Thyroid gland (tissue), 4 donors: Measurements from ENCODE around the gene IMPA2. TPM values are rescaled to one million over a fixed set of nuclear protein-coding genes. Genes with fewer than 3 reads are reported as not detected.
"Not testable (repeated sequence)": the region's sequence is repeated elsewhere in the genome, so short reads cannot be mapped to it uniquely, and the experiment has no call there.

ENCODE experiments used
- DNase-seq, 2 donors: peaks; one replicate each; pipeline ENCODE4 v3.0.0-alpha.2; 2019
- H3K27ac ChIP-seq, 3 donors: fragments of 200-600 bp; sonication (generic); 1 replicate in 2 of 3; 2 replicates in 1 of 3; pipeline ENCODE4 v1.5.1; 2016 to 2019; ENCODE audit warnings: mild to moderate bottlenecking in 1 of 3, moderate library complexity in 1 of 3
- H3K27me3 ChIP-seq: fragments of 200-600 bp; sonication (generic); one replicate; pipeline ENCODE4 v1.5.1; 2019
- H3K36me3 ChIP-seq, 2 donors: fragments of 200-600 bp; sonication (generic); one replicate each; pipeline ENCODE4 v1.5.1; 2016 to 2019
- H3K4me1 ChIP-seq, 2 donors: fragments of 200-600 bp; sonication (generic); one replicate each; pipeline ENCODE4 v1.5.1; 2017 to 2019
- H3K4me3 ChIP-seq, 3 donors: fragments of 200-600 bp; sonication (generic); replicated peaks in 1 of 3; 1 replicate in 2 of 3; 2 replicates in 1 of 3; pipeline ENCODE4 v1.5.1; 2016; ENCODE audit warnings: mild to moderate bottlenecking in 1 of 3
- H3K9me3 ChIP-seq: fragments of 200-600 bp; sonication (generic); one replicate; pipeline ENCODE4 v1.5.1; 2017
- POLR2A ChIP-seq, 2 donors: fragments of 450-650 bp; IDR thresholded peaks; one replicate each; pipeline ENCODE4 v1.6.1; 2017; ENCODE audit warnings: antibody characterized with exemption in 2 of 2, mild to moderate bottlenecking in 2 of 2, moderate library complexity in 1 of 2
- WGBS, 2 donors: methylation state at CpG; one replicate each; pipeline ENCODE4 v1.1.5; 2017; 5-methylcytosine and 5-hydroxymethylcytosine counted together
- intact Hi-C: fragments of 100-400 bp; cut with DNase I; formaldehyde crosslinking; loops from one replicate; pipeline ENCODE4 v1.15.1; 2023
- total RNA-seq, 4 donors: library from RNA; depleted of rRNA; stranded (reverse); fragments of >200 nt; gene quantifications; one replicate each; pipeline ENCODE4 v1.2.3, GENCODE V29; 2016
- TF ChIP-seq, protein P1 (sequence below), 6 experiments: fragments of 200-600 bp in 3 of 6; fragments of 450-650 bp in 3 of 6; sonication (generic) in 3 of 6; IDR thresholded peaks; one replicate each; pipeline ENCODE4 v1.5.1; 2016 to 2019; ENCODE audit warnings: antibody characterized with exemption in 6 of 6, mild to moderate bottlenecking in 2 of 6, inconsistent platforms in 1 of 6, moderate library complexity in 1 of 6

IMPA2 gene
- total RNA-seq, 4 donors from 2014 or later, result 42.5 to 75.8 (median 54.3) TPM

DNA sequence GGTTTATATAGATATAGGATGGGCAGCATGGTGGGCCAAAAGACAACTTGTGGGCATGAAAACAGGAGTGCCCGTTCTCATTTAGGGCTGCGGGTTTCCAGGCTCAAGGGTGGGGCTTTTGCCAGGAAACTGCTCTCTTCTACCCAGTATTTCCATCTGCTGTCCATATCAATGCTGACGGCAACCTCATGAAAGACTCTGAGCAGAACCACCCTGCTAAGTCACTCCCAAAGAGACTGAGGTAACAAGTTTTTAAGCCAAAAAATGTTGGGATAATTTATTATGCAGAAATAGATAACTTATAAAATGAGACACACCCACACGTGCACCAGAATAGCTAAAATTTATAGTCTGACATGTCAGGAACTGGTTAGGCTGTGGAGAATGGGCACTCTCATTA lies 37.1 kb upstream of the IMPA2 start:
- intact Hi-C loops, result no loop called here
- H3K4me3 ChIP-seq, result no peak overlapping the region
- WGBS, 2 donors, result 94 to 99% methylated on average over 4 of the region's 4 CpGs
- no peak overlapping the region for H3K27ac ChIP-seq
- DNase-seq, result no peak
- no peak for TF ChIP-seq POLR2A (IDR thresholded peaks at IDR 0.05)
- TF ChIP-seq, protein P1, sequence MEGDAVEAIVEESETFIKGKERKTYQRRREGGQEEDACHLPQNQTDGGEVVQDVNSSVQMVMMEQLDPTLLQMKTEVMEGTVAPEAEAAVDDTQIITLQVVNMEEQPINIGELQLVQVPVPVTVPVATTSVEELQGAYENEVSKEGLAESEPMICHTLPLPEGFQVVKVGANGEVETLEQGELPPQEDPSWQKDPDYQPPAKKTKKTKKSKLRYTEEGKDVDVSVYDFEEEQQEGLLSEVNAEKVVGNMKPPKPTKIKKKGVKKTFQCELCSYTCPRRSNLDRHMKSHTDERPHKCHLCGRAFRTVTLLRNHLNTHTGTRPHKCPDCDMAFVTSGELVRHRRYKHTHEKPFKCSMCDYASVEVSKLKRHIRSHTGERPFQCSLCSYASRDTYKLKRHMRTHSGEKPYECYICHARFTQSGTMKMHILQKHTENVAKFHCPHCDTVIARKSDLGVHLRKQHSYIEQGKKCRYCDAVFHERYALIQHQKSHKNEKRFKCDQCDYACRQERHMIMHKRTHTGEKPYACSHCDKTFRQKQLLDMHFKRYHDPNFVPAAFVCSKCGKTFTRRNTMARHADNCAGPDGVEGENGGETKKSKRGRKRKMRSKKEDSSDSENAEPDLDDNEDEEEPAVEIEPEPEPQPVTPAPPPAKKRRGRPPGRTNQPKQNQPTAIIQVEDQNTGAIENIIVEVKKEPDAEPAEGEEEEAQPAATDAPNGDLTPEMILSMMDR (IDR thresholded peaks at IDR 0.05), result no peak
- no peaks in the 10 kb centered on the region for H3K36me3 ChIP-seq
- no peaks in the 10 kb centered on the region for H3K27me3 ChIP-seq
- H3K4me1 ChIP-seq, result peaks cover 10 to 30% of the 10 kb centered on the region in 2 donors
- no peaks in the 10 kb centered on the region for H3K9me3 ChIP-seq

DNA sequence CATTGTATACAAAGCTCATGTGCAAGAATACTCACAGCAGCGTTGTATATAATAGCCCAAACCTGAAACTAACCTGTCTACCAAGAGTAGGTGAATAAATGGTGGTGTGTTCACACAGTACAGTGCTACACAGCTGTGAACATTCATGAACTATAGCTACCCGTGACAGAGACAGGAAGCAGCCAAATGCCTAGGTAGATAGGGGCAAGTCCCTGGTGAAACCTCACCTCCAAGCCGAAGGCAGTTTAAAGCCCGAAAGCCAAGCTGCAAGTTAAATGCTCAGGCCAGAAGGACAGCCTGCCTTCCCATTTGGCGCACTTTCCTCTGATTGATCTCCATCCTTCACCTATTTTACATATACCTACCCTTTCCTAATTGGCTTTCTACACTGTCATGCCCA lies 36.5 kb upstream of the IMPA2 start:
- intact Hi-C loops, result no loop called here
- no peak for DNase-seq
- Histone ChIP-seq H3K9me3 (no peaks in the 10 kb centered on the region), H3K4me1 (peaks cover 10 to 31% of the 10 kb centered on the region in 2 donors), H3K27ac (no peak overlapping the region), H3K27me3 (no peaks in the 10 kb centered on the region), H3K4me3 (no peak overlapping the region), H3K36me3 (no peaks in the 10 kb centered on the region)
- 78 to 89% methylated on average over 5 of the region's 5 CpGs for WGBS, 2 donors
- TF ChIP-seq, protein P1 (IDR thresholded peaks at IDR 0.05), result no peak
- no peak for TF ChIP-seq POLR2A (IDR thresholded peaks at IDR 0.05)

DNA sequence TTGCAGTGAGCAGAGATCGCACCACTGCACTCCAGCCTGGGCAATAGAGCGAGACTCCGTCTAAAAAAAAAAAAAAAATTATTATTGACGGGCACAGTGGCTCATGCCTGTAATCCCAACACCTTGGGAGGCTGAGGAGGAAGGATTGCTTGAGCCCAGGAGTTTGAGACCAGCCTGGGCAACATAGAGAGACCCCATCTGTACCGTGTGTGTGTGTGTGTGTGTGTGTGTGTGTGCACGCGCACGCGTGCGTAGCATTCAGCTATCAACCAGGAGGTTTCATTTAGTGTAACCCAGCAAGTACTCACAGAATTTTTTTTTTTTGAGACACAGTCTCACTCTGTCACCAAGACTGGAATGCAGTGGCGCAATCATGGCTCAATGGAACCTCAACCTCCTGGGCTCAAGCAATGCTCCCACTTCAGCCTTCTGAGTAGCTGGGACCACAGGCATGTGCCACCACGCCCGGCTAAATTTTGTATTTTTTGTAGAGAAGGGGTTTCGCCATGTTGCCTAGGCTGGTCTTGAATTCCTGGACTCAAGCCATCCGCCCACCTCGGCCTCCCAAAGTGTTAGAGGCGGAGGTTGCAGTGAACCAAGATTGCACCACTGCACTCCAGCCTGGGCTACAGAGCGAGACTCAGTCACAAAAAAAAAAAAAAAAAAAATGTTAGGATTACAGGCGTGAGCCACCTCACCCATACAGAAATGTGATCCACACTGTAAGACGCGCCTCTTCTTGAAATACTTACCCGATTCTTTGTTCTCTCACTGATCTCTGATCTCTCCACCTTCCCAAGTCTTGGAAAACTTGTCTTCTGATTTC lies 35.3 kb upstream of the IMPA2 start:
- H3K36me3 ChIP-seq, H3K4me3 ChIP-seq, intact Hi-C loops, H3K9me3 ChIP-seq, H3K27me3 ChIP-seq: not testable (repeated sequence)
- WGBS, 2 donors, result 51 to 54% methylated on average over 22 of the region's 22 CpGs
- peak; percentile 88 to 94 for DNase-seq
- Histone ChIP-seq H3K27ac (peak overlapping the region; percentile 90 to 98 (median 92)), H3K4me1 (peaks cover 10 to 31% of the 10 kb centered on the region in 2 donors)

DNA sequence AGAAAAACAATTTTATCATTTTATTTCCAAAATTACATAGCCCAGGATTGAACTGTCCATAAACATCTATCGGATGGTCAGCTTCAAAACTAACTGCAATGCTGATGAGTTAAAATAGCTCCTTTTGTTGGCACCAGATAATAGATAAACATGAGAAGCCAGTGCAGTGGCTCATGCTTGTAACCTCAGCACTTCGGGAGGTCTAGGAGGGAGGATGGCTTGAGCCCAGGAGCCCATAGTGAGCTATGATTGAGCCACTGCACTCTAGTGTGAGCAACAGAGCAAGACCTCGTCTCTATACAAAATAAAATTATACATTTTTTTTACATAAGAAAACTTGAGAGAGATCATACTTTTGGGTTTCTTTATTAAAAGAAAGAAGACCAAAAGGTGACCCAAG lies 34.6 kb upstream of the IMPA2 start:
- intact Hi-C loops, result no loop called here
- Histone ChIP-seq H3K36me3 (no peaks in the 10 kb centered on the region), H3K4me1 (peaks cover 10 to 31% of the 10 kb centered on the region in 2 donors), H3K4me3 (no peak overlapping the region), H3K9me3 (no peaks in the 10 kb centered on the region), H3K27me3 (no peaks in the 10 kb centered on the region), H3K27ac (peak overlapping the region; percentile 90 to 98 (median 92))
- WGBS, 2 donors, result 31 to 36% methylated on average over 3 of the region's 3 CpGs
- DNase-seq, result peak; percentile 13 to 34
- TF ChIP-seq, protein P1 (IDR thresholded peaks at IDR 0.05), result no peak
- no peak for TF ChIP-seq POLR2A (IDR thresholded peaks at IDR 0.05)

DNA sequence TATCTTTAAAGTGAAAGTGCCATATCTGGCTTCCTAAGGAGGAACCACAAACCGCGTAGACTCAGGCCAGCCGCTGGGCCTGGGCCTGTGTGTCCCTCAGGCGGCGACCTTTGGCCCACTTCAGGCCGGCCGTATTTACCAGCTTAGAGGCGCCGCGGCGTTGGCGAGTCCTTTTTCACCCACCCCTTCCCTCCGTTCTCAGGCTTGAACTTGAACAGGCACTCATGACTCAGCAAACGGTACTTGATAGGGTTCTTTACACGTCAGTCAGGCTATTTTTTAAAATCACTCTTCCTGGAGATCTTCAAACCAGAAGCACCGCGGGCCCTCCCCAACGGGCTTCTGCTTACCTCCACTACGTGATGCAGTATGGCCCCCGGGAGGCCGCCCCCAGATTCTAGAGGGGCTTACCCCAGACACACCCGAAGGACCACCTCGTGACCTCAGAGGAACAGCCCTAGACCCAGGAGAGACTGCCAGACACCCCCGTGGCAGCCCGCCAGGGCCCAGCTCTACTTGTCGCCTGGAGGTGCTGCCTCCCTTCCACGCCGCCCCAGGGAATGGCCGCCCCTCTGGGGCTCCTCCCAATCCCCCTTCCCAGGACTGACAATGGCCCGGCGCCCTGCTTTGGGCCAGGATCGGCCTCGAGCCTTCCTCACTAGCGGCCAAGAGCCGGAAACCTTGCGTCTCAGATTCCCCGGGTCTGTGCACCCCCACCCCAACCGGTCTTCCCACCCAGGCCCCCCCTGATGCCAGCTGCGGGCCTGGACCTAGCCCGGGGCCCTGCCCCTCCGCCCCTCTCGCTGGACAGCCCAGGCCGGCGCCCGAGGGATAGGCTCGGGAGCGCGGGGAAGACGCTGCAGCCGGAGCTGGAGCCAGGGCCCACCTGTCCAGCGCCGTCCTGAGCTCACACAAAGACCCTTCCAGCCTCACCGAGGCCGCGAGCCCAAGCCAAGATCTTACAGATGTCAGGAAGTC lies 33.8 kb upstream of the IMPA2 start:
- Histone ChIP-seq H3K27ac (peak overlapping the region; percentile 90 to 98 (median 92)), H3K4me1 (peaks cover 10 to 31% of the 10 kb centered on the region in 2 donors), H3K27me3 (no peaks in the 10 kb centered on the region), H3K4me3 (peak overlapping the region; percentile 12 to 34 (median 15)), H3K36me3 (no peaks in the 10 kb centered on the region), H3K9me3 (no peaks in the 10 kb centered on the region)
- intact Hi-C loops, result no loop called here
- peak; percentile 96 to 98 for DNase-seq
- TF ChIP-seq, protein P1 (IDR thresholded peaks at IDR 0.05), result no peak
- peak; percentile 28 to 84 for TF ChIP-seq POLR2A (IDR thresholded peaks at IDR 0.05)
- 10% methylated on average over 34 to 43 of the region's 55 CpGs for WGBS, 2 donors
